HG03159 (cell line): Measurements from ENCODE around the gene LPCAT3.
"Not testable (repeated sequence)": the region's sequence is repeated elsewhere in the genome, so short reads cannot be mapped to it uniquely, and the experiment has no call there.

Experiments used
- ATAC-seq: cut with Tn5 transposase; IDR thresholded peaks from one replicate; pipeline ENCODE4 v1.9.1; 2021; ENCODE audit warnings: mild to moderate bottlenecking, moderate library complexity; ENCODE audit not compliant: unreplicated experiment

The LPCAT3 gene

GRCh38 chr12:7018350-7019042 lies at the start of gene LPCAT3:
Gene LPCAT3, minus strand, starts transcription at chr12:7018476. Its CDS starts 52 bp downstream, at chr12:7018424.
- peak; percentile 91 for ATAC-seq

DNA sequence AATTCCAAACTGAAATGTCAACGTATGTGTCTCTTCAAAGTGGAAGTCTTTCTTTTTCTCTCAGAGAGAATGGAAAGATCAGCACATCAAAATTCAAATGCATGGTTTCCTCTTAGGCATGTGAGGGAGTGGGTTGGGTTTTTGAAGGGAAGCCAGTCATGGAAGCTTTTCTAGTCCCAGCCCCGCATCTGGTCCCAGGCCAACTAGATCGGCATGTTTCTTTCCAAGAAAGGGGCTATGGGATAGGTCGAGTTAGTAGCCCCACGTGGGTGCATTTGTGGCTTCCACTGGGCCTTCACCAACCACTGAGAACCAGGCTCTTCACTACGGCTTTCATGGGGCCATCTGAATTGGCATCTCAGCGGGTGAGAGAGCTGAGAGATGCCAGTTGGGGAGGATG lies 48.8 kb upstream of the LPCAT3 start:
- no peak for ATAC-seq

GRCh38 chr12:7066596-7066995 lies 48.3 kb upstream of the LPCAT3 start:
- ATAC-seq = no peak

GRCh38 chr12:7065073-7065623 lies 46.9 kb upstream of the LPCAT3 start:
- ATAC-seq = no peak

- no peak for ATAC-seq
Measured at GRCh38 chr12:7064516-7064915, 46.2 kb upstream of the LPCAT3 start.

GRCh38 chr12:7061596-7061995 lies 43.3 kb upstream of the LPCAT3 start:
- no peak for ATAC-seq

GRCh38 chr12:7061138-7061537 lies 42.9 kb upstream of the LPCAT3 start:
- no peak for ATAC-seq

GRCh38 chr12:7060353-7060954 lies 42.2 kb upstream of the LPCAT3 start, which contains the start of gene C1S:
Gene C1S, plus strand, starts transcription at chr12:7060718. Its CDS starts 1,195 bp downstream, at chr12:7061913.
- ATAC-seq = no peak

DNA sequence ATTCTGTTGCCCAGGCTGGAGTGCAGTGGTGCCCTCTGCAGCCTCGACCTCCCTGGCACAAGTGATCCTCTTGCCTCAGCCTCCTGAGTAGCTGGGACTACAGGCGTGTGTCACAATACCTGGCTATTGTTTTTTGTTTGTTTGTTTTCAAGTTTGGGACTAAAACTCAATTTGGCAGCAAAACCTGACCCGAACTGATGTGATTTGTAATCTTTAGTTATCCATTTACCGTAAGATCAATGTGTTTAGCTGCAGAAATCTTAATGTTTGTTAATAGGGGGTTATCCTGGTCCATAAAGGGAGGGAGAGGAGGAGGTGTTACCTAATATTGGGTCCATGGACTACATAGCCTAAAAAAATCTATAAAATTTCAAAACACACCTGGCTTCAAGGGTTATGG lies 41.5 kb upstream of the LPCAT3 start:
- ATAC-seq = no peak

- no peak for ATAC-seq
Measured at GRCh38 chr12:7058850-7059395, 40.6 kb upstream of the LPCAT3 start.

DNA sequence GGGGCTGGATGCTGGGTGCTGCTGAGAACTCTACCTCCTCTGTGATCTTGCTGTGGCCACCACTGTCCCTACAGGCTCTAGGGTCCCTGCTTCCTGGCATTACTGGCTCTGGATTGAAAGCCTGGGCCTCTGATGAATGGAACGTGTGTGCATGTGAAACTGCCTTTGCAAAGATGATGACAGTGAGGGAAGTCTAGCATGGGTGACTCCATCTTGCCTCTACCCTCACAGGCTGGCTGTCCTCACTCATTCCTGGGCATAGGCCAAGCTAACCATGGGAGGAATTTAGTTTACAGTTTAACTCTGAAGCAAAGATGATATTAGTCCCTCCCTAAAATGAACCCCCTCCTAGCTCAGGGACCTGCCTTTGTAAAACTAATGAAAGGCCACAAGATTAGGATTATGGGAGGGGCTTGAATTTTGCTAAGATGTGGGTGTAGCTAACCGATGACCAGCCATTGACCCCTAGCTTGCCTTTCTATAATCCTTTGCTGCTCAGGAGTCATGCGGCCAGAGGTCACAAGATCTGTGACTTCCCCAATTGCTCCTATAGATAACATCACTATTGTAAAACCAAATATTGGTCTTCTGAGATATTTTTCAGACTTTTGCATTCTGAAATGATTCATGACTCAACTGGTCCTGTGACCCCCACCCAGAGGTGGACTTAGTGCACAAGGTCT lies 40.0 kb upstream of the LPCAT3 start:
- ATAC-seq = no peak

GRCh38 chr12:7055736-7056135 lies 37.5 kb upstream of the LPCAT3 start:
- ATAC-seq = not testable (repeated sequence)

DNA sequence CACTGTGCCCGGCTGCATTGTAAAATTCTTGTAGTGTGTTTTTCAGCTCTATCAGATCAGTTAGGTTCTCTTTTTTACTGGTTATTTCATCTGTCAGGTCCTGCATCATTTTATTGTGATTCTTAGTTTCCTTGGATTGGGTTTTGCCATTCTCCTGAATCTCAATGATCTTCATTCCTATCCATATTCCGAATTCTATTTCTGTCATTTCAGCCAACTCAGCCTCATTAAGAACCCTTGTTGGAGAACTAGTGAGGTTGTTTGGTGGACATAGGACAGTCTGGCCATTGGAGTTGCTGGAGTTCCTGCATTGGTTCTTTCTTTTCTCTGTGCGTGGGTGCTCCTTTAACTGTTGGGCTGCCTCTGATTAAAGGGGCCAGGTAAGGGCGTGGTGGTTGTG lies 36.6 kb upstream of the LPCAT3 start:
- ATAC-seq = no peak

DNA sequence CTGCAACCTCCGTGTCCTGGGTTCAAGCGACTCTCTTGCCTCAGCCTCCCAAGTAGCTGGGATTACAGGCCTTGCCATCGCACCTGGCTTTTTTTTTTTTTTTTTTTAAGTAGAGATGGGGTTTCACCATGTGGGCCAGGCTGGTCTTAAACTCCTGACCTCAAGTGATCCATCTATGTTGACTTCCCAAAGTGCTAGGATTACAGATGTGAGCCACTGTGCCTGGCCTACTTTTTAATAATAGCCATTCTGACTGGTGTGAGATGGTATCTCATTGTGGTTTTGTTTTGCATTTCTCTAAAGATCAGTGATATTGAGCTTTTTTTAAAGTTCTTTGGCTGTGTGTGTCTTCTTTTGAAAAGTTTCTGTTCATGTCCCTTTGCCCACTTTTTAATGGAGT lies 31.7 kb upstream of the LPCAT3 start:
- not testable (repeated sequence) for ATAC-seq

GRCh38 chr12:7049445-7049951 lies 31.2 kb upstream of the LPCAT3 start:
- ATAC-seq = not testable (repeated sequence)

DNA sequence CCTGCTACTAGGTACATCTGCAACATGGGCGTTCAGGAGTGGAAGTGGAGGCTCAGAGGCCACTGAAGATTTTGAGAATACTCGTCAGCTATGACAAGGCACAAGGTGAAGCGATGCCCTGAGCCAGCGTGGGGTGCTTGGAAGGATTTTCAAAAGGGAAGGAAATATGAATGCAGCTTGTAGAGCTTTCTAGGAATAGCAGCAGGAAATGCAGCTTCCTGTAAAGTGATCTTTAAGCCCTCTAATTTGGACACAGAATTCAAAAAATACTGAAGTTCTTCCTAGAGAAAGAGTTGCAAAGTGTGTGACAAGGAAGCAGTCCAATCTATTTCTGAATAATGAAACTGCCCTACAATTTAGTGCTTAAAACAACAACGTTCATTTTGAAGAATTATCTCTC lies 29.0 kb upstream of the LPCAT3 start:
- ATAC-seq = no peak

DNA sequence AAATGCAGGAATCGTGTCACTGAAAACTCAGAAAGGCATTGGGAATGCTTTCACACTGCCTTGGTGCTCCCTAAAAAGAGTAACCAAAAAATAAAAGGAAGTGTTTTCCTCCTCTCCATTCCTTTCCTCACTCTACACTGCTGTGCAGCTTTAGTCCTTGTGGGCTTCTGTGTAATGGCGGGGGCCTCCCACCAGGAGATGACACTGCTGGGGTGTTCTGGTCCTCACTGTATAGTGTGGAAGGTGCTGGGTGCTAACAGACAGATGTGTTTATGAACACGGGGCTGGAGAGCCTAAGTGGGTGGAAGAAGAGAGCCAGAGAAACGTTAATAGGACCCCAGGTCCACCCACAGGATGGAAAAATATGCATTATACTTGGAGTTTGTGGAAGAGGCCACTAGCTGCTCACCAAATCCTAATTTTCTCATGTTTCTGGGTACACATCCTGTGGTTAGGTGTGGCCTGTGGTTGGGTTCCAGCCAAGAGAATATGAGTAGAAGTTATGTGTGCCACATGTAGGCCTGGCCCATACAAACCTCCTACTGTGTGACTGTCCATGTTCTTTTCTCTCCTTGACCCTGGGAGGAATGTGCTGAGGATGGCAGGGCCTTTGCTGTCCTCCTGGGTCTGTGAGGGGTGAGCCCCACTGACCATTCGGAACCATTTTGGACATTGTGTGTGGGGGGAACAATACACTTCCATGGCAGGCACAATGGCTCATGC lies 28.3 kb upstream of the LPCAT3 start:
- ATAC-seq = no peak

DNA sequence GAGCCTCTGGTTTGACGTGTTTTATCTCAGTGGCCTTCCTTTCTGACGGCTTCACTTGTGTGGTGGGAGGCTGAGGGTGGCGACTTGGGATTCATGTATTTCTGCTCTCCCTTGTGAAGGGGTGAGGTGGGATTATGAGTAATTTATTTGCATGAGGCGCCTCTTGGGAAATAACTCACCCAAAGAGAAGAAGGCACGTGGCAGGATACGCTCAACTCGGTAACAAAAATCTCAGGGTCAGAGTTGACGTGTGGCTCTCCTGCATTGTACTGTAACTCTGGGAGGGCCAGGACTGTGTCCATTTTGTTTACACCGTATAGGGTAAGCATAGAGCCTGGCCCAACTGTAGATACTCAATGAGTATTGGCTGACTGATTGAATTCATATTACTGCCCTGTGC lies 27.6 kb upstream of the LPCAT3 start:
- no peak for ATAC-seq

- ATAC-seq = no peak
Measured at GRCh38 chr12:7042842-7043241, 24.6 kb upstream of the LPCAT3 start.

- no peak for ATAC-seq
Measured at GRCh38 chr12:7039403-7039802, 21.1 kb upstream of the LPCAT3 start.

GRCh38 chr12:7038591-7038990 lies 20.3 kb upstream of the LPCAT3 start:
- ATAC-seq = no peak
